GM10847 (cell line): ENCODE measurements around the gene TMEM106B.

ENCODE experiments used
- POLR2A ChIP-seq: IDR thresholded peaks from 2 replicates; pipeline ENCODE4 v1.6.1; 2011; ENCODE audit not compliant: insufficient read length; ENCODE audit errors: extremely low read depth

Gene TMEM106B

DNA sequence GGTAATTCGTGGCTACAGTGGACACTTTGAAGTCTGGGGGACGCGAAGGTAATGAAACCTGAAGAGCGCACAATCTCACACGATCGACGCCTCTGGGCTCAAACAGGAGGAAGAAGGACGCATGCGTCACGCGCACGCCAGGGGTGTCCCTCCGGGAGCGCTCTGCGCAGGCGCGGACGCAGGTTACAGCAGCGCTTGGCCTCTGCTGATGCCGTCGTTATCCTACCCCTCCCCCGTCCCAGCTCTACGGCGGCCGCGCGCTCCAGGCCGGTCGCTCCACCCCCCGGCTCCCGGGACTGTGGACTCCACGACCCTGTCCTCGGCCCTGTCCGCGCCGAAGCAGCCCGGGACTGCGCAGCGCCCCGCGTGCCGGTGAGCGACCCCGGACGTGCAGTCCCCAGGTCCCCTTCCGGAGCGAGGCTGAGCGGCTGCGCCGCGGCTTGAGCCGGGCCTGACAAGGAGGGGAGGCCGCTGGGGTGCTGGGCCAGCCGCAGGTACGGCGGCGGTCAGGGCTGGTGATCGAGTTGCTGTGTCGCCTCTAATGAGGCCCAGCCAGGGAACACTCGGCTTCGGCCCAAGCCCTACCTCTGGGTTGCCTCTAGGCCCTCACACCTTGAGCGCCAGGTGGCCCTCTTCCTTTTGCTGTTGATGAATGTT, at the start of gene TMEM106B:
Gene TMEM106B, plus strand, starts transcription at position 241 of the 657 bp plus-strand sequence. CDS start 3,517 bp downstream, outside the sequence.
- TF ChIP-seq POLR2A, result peak; percentile 42

DNA sequence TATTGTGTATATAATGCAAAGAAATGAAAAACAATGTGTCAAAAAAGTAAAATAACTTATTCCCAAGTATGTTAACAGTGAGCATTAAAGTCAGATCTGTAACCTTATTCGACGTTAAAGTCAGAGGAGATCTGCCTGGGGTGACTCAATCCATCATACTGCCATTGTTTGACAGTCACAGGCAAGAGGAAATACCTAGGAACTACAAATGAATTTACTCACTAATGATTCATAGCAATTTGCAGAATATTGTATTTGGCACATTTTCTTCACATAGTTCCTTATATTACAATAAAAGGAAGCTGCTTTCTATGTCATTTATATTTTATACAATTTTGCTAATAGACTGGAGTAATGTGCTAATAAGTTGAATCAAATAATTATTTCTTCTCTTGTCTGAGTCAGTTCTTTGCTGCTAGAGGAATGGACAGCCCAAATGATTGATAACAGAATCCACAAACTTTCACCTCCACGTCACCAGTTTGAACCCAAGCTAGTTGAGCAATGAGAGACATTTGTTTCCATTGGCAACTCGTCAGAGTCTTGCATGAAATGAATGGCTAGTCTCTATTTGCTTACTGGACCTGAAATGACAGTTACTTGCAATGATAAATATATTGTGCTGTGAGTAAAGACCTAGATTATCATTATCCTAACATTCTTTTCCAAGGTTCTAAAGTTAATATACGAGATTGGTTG, 48.5 kb upstream of the TMEM106B start:
- TF ChIP-seq POLR2A, result no peak

DNA sequence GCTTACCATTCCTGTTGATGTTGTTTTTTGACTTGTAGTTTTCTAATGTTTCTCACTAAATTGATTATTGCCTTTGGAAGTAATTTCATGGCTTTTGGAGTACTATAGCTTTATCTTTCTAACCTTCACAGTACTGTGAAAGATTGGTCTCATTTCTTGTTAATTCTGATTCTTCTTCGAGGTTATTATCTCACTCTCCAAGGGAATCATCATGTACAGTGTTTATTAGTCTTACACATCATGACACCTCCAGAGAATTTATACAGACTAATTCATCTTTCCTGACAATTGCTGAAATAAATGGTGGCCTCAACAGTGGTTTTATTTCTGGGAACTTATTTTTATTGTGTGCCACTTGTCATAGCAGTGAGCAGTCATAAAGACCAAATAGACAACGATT, 37.4 kb upstream of the TMEM106B start:
- TF ChIP-seq POLR2A, result no peak

DNA sequence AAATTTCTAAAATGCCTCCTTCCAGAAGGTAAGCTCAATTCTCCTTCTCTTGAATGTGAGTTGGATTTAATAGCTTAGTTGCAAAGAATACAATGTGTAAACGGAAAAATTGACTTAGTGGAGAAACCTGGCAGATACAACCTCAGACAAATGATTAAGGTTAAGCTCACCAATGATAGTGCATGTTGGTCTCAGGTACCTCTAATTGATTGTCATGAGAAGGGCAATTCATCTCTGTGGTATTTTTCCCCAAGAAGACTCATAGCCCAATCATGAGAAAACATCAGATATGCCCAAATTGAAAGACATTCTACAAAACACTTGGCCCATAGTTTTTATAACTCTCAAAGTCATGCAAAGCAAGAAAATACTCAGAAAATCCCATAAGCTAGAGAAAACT, 36.2 kb upstream of the TMEM106B start:
- TF ChIP-seq POLR2A, result no peak

DNA sequence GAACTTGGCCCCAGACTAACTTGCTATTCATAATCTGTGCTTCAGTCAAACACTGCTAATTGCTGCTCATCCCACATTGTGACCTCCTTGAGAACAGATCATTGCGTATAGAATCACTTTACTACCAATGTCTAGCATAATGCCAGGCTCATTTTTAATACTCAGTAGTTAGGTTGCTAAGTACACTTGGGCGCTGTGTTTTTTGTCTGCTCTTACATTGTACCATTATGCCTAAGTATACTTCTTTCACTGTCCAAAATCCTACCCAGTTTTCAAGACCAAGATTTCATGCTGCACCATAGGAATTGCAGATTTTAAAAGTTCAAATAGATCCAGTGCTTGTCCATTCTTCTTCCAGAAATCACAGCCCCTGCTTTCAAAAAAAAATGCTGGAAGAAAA, 32.8 kb upstream of the TMEM106B start:
- no peak for TF ChIP-seq POLR2A

DNA sequence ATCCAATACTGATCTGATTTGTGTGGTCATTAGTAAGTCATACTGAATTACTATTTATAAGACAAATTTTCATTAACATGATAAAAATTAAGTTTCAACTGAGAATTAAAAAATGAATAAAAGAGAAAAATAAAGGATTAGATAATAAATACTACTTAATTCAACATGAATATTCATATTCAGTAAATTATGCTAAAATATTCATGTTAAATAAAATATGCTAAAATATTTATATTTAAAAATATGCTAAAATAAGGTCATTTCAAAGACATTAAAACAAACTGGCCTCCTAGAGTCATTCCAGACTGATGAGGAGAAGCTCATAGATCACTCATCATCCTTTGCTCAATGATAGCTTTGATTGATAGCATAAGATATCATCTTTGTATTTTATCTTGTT, 16.7 kb upstream of the TMEM106B start:
- no peak for TF ChIP-seq POLR2A

DNA sequence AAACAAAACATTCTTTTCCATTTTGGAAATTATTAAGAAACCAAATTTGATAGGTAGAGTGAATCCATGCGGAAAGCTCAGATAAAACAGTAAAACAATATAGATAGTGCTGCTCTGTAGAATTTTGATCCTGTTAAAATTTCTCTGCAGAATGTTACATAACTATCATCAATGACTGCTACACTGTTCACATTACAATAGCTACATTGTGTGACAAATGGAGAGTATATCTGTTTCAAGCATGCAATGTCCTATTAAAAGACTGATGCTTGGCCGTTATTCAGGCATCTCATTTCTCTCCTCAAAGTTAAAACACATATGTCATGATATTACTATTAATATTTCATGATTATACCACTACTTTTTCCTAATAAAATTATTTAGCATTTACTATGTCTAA, 14.7 kb upstream of the TMEM106B start:
- no peak for TF ChIP-seq POLR2A

DNA sequence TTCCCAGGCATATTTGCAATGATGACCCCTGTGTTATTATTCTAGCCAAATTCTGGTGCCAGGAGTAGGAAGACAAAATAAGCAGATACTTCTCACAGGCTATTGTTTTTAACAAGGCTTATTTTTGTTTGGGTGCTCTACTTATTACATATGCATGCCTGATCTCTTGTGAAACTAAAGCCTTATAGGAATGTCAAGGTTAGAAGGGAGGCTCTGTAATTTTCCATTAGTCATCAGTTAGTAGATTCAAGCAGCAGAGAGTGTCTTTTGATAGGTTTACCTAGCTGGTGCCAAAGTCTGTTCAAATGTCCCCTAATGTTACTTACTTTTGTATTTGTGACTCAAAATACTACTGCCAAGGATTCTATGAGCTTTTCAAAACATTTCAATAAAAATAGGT, 11.7 kb upstream of the TMEM106B start:
- no peak for TF ChIP-seq POLR2A

DNA sequence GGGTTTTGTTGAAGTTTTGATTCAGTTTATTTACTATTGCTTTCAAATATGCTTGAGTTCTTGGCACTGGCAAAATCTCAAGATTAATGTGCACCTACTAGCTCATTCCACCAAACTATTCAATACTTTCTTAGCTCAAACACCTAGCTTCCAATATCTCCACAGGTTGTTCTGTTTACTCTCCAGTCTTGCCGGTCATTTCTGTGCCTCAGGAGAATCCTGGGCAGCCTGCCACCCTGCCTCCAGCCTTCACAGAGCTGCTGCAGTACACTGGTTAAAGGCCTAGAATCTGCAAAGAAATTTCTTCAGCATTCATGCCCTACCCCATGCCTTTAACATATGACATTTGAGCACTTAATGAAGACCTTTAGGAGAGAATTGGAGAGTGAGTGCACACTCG, 4.0 kb upstream of the TMEM106B start:
- TF ChIP-seq POLR2A, result no peak

DNA sequence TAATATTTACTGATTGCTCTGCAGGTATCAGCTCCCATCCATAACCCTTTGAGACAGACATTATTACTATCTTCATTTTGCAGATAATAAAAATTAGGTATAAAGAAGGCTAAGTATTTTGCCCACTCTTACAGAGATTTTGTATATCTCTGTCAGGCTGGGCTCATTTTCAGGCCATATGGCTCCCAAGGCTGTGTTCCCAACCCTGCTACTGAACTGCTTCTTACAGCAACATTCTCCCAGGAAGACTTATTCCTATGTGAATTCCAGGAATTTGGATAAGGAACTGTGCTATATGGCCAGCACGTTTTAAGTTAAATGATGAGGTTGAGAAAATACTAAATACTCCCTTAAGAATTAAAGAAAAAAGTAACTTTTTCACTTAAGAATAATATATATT, 1.9 kb upstream of the TMEM106B start:
- TF ChIP-seq POLR2A, result no peak

DNA sequence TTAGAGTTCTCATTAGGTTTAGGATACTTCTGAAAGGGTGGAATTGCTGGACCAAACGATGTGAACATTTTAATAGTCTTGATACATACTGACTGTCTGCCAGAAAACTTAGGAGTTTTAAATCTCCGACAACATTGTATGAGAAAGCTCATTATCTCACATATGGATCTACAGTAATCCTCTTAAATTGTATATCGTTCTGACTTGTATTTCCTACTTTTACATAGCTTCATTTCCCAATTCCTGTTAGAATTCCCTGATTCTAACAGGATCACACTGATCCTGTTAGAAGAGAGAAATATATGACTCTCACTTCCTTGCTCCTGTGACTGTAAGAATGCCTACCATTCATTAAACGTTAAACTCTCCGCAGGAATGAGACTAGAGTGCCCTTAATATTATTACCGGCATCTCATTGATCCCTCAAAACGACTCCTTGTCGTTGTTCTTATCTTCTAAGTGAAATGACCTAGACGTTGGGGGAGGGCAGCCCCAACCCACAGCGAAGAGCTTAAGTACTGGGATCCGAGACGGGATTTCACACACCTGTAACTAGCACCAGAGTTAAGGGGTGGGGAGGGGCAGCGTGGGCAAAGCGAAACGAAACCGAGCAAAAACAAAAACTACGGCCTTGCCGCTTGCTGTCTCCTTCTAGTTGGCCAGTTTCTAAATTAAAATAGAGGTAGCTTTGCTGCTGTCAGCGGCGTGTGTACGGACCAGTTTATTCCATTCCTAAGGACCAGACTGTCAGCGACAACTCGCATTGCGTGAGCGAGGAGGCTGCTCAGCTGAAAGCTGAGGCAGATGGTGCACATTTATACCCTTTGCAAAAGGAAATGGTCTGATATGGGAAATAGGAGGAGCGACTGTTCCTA, 678 bp upstream of the TMEM106B start:
- TF ChIP-seq POLR2A, result no peak

DNA sequence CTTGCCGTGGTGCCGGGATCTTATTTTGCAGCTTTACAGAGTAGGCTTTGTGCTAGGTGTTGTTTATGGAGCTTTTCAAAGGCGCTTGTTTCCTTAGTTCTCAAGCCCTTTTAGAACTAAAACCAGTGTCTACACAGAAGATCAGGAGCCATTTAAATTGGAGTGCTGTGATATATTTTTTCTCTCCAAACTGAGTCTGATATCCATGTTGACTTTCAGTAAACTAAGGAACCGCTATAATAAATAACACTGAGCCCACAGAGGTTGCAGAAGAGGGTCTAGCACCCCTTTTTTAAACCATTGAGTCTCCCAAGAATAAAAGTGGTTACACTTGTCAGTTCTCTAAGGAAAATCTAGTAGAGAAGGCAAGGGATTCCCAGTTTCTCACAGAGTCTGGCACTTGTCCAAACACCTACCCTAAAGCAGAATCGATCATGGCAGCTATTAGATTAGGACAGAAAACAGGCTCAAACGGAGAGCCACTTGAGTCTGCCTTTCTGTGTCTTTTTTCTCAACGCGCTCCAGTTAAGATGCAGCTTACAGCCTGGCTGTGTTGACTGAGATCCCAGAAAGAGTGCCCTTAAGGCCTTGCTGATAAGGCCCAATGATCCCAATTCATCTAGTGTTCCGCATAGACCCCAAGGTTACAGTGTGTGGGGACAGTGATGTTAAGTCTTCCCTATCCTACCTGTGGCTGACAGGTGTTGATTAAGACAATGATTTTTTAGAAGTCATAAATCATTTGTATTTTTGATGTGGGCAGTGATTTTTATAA, 804 bp downstream of the TMEM106B start:
- TF ChIP-seq POLR2A, result no peak

DNA sequence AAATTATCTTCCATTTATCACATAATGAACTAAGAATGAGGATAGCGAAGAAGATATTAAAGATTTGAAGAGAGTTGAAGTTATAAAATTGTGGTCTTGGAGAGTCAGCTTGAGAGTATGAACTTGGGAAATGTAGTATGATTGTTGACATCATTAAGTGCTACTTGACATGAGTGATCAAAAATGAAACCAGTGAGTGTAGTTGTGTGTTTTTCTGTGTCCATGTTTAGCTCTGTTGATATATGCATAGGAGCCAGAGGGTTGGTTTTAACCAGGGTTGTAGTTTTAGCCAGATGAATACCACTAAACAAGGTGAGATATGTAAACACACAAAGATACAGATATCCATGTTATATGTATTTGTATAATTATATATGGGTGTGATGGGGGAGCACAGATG, 6.2 kb downstream of the TMEM106B start:
- no peak for TF ChIP-seq POLR2A

DNA sequence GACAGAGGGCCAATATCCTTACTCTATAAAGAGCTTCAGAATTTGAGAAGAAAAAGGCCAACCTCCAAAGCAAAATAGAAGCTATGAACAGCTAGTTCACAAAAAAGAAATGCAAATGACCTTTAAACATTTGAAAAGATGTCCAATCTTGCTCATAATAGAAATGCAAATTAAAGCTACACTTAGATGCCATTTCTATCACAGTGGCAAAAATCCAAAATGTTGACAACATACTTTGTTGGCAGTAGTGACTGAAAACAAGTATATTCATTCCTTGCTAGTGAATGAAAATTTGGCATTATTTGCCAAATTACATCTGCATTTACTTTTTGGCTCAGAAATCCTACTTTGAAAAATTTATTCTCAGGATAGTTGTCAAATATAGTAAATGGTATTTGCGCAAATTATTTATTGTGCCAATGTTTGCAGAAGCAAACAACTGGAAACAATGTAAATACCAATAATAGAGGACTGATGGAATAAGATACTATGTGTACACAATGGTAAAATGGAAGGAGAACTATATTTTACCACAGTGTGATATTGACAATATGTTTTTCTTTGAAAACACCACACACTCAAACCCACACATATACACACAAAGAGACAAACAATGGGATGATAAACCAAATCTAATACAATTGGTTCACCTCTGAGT, 9.4 kb downstream of the TMEM106B start:
- TF ChIP-seq POLR2A, result no peak

DNA sequence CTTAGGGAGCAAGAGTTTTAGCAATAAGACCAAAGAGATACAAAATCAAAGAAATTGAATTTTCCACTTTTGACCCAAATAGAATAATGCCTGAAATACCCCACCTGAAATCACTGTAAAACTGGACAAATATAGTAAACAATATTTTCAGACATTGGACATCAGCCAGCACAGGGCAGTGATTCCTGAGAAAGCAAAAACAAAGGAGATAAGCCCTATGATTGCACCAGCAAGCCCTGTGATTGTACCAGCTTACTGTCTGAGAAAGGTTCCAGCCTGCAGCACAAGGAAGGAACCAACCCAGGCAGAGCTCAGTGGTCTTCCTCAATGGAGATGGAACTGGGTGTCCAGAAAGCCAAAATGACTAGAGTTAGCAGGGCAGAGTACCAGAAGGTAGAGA, 10.3 kb downstream of the TMEM106B start:
- no peak for TF ChIP-seq POLR2A
